Stimulated activated CD4-positive, alpha-beta T cell treated with anti-CD3 and anti-CD28 coated beads, Interleukin-15, amount 100 ng/mL, for 24 hours (primary cell): ENCODE measurements around the gene CAMK2A.

Experiments
- DNase-seq: peaks from one replicate; pipeline ENCODE4 v3.0.0-alpha.2; 2020

CAMK2A gene

DNA sequence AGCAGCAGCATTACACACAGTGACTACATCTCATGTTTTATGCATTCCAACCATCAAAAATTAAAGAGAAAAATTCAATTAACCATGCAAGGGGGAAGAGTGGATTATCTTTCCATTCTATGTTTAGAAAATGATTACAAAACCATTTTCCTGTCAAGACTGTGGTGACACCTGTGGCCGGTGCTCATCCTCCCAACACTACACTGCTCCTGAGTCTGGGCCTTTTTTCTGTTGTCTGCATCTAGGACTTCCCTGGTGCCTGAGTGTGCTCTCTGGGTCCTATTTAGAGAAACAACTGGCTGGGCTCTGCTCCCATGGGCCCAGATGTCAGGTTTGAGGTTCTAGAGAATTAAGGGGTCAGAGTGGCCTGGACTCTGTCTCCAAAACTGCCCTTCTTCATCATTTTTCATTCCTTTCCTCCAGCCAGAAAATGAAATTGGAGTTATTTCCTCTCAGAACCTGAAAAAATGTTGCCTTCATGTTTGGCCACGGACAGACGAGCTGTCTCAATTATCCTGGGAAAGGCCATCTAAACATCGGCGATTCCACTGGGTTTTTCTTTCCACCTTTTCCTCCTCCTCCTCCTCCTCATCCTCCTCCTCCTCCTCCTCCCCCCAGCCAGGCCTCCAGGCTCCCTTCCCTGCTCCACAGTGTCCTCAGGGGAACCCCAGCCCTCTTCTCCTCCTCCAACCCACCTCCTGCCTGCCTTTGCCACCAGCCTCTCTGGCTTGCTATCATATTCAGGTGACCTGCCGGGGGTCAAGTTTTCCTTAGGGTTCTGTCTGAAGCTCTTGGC is 24.5 kb upstream of the CAMK2A start:
- no peak for DNase-seq

DNA sequence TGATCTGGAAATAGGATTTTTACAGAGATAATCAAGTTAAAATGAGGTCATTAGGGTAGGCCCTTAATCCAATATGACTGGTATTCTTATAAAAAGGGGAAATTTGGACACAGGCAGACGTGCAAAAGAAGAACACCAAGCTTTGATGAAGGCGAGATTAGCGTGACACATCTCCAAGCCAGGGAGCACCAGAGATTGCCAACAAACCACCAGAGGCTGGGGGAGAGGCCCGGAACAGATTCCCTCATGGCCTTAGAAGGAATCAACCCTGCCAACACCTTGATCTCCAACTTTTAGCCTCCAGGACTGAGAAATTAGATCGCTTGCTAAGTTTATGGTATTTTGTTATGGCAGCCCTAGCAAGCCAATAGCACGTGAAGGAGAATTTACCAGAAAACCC is 23.9 kb upstream of the CAMK2A start:
- no peak for DNase-seq

- no peak for DNase-seq
Observed at GRCh38 chr5:150312518-150312917, 22.9 kb upstream of the CAMK2A start.

GRCh38 chr5:150311015-150311692 is 21.6 kb upstream of the CAMK2A start:
- no peak for DNase-seq

- DNase-seq: no peak
Observed at GRCh38 chr5:150310246-150310645, 20.7 kb upstream of the CAMK2A start.

- no peak for DNase-seq
Observed at GRCh38 chr5:150309886-150310239, 20.3 kb upstream of the CAMK2A start.

DNA sequence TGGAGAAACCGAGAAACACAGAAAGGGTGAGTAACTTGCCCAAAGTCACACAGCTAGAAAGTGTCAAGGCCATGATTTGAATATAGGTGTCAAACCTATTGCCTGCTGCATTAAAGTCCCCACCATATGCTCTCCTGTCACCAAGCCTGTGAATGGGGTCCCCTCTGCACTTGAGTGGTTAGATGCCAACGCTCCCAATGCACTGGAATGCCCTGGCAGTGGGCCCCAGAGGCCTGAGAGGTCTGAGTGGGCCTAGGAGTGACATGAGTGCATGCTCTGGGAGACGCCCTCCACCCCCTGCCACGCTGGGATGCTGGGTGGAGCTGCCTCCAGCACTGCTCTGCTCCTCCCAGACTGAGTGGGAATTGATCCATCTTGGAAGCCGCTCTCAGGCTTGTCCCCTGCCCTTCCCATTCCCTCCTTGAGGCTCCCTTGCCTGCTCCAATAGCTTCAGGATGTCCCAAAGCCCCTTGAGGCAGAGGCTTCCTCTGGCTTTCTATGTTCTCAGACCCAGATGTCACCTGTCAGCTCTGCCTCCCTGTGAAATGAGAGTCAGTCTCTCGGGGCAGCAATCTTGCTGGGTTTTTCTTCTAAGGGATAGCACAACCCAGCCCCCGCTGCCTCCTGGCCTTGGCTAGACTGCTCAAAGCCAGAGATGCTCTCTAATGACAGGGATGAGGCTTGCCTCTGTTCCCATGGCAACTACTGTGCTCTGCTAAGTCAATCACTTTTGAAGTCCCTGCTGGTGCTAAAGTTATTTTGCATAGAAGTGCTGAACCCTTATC is 19.7 kb upstream of the CAMK2A start:
- no peak for DNase-seq

GRCh38 chr5:150307617-150308426 is 18.2 kb upstream of the CAMK2A start:
- DNase-seq: no peak

- DNase-seq: no peak
Observed at GRCh38 chr5:150306775-150307174, 17.2 kb upstream of the CAMK2A start.

GRCh38 chr5:150305557-150305956 is 16.0 kb upstream of the CAMK2A start:
- DNase-seq: no peak

GRCh38 chr5:150305095-150305494 is 15.5 kb upstream of the CAMK2A start:
- DNase-seq: no peak

- no peak for DNase-seq
Observed at GRCh38 chr5:150304481-150305081, 15.0 kb upstream of the CAMK2A start.

GRCh38 chr5:150303660-150304386 is 14.2 kb upstream of the CAMK2A start:
- DNase-seq: no peak

- DNase-seq: no peak
Observed at GRCh38 chr5:150303070-150303615, 13.6 kb upstream of the CAMK2A start.

DNA sequence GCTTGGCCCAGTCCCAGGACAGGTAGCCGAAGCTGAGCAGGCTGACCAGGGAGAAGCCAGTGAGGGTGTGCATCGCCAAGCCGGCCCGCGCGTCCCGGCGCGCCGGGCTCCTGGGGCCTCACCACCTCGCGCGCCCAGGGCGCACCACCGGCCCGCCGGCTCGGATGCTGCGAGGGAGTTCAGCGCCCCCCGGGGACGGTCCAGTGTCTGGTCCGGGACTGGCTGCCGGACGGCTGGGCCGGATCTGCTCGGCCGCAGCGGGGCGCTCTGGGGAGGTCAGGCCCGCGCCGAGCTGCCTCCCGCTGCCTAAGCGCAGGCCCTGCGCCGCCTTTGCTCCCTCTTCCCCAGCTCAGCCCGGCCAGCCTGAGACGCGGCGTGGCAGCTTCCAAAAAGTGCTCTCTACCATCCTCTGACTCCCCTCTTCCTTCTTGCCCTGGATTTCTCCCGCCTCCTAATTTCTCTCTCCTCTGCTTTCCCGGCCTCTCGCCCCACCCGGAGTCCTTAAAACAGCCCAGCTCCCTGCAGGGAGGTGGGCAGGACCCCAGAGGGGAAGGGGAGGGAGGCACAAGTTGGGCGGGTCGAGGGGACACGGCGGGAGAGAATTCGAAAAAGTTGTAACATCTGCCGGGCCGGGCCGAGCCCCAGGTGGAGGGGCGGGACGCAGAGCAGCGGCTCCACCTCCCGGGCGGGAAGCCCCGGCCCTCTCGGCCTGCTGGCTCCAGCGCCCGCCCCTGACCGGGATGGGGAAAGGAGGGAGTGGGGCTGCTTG is 12.9 kb upstream of the CAMK2A start, which contains the start of gene ARSI:
Gene ARSI, minus strand, starts transcription at position 605 of the 769 bp plus-strand sequence. Its CDS starts 532 bp downstream, at position 73.
- DNase-seq: no peak

- no peak for DNase-seq
Observed at GRCh38 chr5:150301901-150302300, 12.3 kb upstream of the CAMK2A start.

GRCh38 chr5:150301170-150301505 is 11.6 kb upstream of the CAMK2A start:
- no peak for DNase-seq

DNA sequence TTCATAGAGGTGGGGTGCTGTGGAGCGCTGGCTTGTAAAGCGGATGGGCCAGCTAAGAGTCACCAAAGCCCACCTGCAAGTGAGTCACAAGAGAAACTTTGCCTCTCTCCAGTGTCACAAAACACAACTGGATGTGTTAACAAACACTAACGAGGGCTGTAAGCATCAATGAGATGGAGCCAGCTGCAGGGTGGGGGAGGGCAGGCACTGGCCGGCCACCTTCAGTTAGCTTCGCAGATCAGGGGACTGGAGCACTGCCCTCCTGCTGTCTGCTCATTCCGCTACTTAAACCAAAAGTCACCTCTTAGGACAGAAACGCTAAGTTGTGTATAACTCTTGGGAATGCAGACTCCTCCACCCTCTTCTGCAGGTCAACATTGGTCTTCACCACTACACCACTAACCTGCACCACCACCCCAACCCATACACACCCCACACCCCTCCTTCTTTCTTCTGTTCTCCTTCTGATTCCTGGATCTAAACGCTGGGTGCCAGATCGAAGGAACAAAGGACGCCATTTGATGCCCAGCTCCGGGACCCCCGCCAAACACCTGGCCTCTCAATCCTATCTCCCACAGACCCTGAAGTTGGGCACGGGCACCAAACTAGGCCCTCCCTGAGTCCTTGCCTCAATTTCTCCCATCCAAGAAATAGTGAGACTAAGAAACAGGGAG is 11.1 kb upstream of the CAMK2A start:
- no peak for DNase-seq

- no peak for DNase-seq
Observed at GRCh38 chr5:150299571-150300327, 10.2 kb upstream of the CAMK2A start.
